ENCODE data around the gene PTN. TPM values are rescaled to one million over a fixed set of nuclear protein-coding genes. Genes with fewer than 3 reads are reported as not detected.

Gene PTN
- total RNA-seq, 3 donors from 2014 or later, result 0.48 to 343 (median 51.1) TPM

GRCh38 chr7:137213744-137214143 lies 129.8 kb downstream of the PTN start:
- H3K4me3 ChIP-seq, result no peak overlapping the region
- TF ChIP-seq POLR2AphosphoS5 (IDR thresholded peaks at IDR 0.05) (no peak), POLR2A (IDR thresholded peaks at IDR 0.05) (no peak), CTCF (IDR thresholded peaks at IDR 0.05) (no peak)
- intact Hi-C loops (cut with DNase I; ENCODE audit: low total_unique reads), result no loop called here

GRCh38 chr7:137209151-137209817 lies 134.2 kb downstream of the PTN start:
- DNase-seq (ENCODE audit: low spot score in 2 of 2), result no peak
- Histone ChIP-seq H3K27me3 (no peaks in the 10 kb centered on the region), H3K36me3 (no peaks in the 10 kb centered on the region), H3K4me3 (no peak overlapping the region), H3K27ac (no peak overlapping the region), H3K4me1 (no peaks in the 10 kb centered on the region), H3K9me3 (no peaks in the 10 kb centered on the region)
- TF ChIP-seq POLR2AphosphoS5 (IDR thresholded peaks at IDR 0.05), result no peak
- no peak for TF ChIP-seq POLR2A (IDR thresholded peaks at IDR 0.05)
- TF ChIP-seq CTCF (IDR thresholded peaks at IDR 0.05), result no peak
- intact Hi-C loops (cut with DNase I; ENCODE audit: low total_unique reads), result no loop called here

More at GRCh38 chr7:137213744-137214143, 129.8 kb downstream of the PTN start:
- no peaks in the 10 kb centered on the region for H3K36me3 ChIP-seq
- H3K4me1 ChIP-seq, result no peaks in the 10 kb centered on the region
- no peak overlapping the region for H3K27ac ChIP-seq
- no peaks in the 10 kb centered on the region for H3K9me3 ChIP-seq
- H3K27me3 ChIP-seq, result no peaks in the 10 kb centered on the region
- no peak for DNase-seq (ENCODE audit: low spot score in 2 of 2)

- H3K27ac ChIP-seq, result no peak overlapping the region
- DNase-seq (ENCODE audit: low spot score in 2 of 2), result no peak
- TF ChIP-seq CTCF (IDR thresholded peaks at IDR 0.05) (no peak), POLR2A (IDR thresholded peaks at IDR 0.05) (no peak), POLR2AphosphoS5 (IDR thresholded peaks at IDR 0.05) (no peak)
- no peaks in the 10 kb centered on the region for H3K36me3 ChIP-seq
- intact Hi-C loops (cut with DNase I; ENCODE audit: low total_unique reads), result no loop called here
- no peaks in the 10 kb centered on the region for H3K9me3 ChIP-seq
- no peaks in the 10 kb centered on the region for H3K27me3 ChIP-seq
- no peaks in the 10 kb centered on the region for H3K4me1 ChIP-seq
- no peak overlapping the region for H3K4me3 ChIP-seq
Observed at GRCh38 chr7:137206770-137207169, 136.8 kb downstream of the PTN start.

GRCh38 chr7:137204246-137204645 lies 139.3 kb downstream of the PTN start:
- Histone ChIP-seq H3K4me1 (no peaks in the 10 kb centered on the region), H3K27me3 (no peaks in the 10 kb centered on the region), H3K36me3 (no peaks in the 10 kb centered on the region), H3K27ac (no peak overlapping the region), H3K9me3 (no peaks in the 10 kb centered on the region), H3K4me3 (no peak overlapping the region)
- intact Hi-C loops (cut with DNase I; ENCODE audit: low total_unique reads), result no loop called here
- no peak for TF ChIP-seq POLR2AphosphoS5 (IDR thresholded peaks at IDR 0.05)
- no peak for TF ChIP-seq CTCF (IDR thresholded peaks at IDR 0.05)
- no peak for TF ChIP-seq POLR2A (IDR thresholded peaks at IDR 0.05)
- DNase-seq (ENCODE audit: low spot score in 2 of 2), result no peak

GRCh38 chr7:137203351-137203750 lies 140.2 kb downstream of the PTN start:
- H3K9me3 ChIP-seq, result no peaks in the 10 kb centered on the region
- TF ChIP-seq POLR2AphosphoS5 (IDR thresholded peaks at IDR 0.05) (no peak), POLR2A (IDR thresholded peaks at IDR 0.05) (no peak), CTCF (IDR thresholded peaks at IDR 0.05) (no peak)
- H3K4me1 ChIP-seq, result no peaks in the 10 kb centered on the region
- no peak for DNase-seq (ENCODE audit: low spot score in 2 of 2)
- no peaks in the 10 kb centered on the region for H3K36me3 ChIP-seq
- H3K27ac ChIP-seq, result no peak overlapping the region
- intact Hi-C loops (cut with DNase I; ENCODE audit: low total_unique reads), result no loop called here
- no peak overlapping the region for H3K4me3 ChIP-seq
- H3K27me3 ChIP-seq, result no peaks in the 10 kb centered on the region

Measured in breast epithelium (tissue), 4 donors.